SIG-M5 (cell line): Measurements from ENCODE around the gene CAMK2D.

Source experiments
- DNase-seq: peaks from one replicate; lab custom pipeline; 2025; lab: John Stamatoyannopoulos, UW

Gene CAMK2D

DNA sequence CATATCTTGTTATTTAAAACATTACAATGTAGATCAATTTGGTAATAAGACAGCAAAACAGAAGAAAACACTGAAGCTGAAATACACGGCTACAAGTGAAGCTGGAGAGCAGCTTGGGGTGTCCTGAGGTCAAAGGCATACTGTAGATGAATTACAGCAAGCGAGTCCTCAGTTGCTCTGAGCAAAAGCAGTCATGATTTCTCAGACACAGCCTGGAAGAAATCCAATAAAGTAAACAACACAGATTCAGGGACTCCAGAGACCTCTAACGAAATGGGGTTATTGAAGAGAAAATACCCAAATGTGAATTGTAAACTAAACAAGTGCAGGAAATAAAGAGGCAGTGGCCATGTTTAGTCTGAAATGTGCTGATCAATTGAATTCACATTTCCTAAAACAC, 324.4 kb downstream of the CAMK2D start:
- no peak for DNase-seq

- no peak for DNase-seq
Observed at GRCh38 chr4:113436360-113436759, 325.2 kb downstream of the CAMK2D start.

GRCh38 chr4:113435893-113436292, 325.6 kb downstream of the CAMK2D start:
- DNase-seq: no peak

DNA sequence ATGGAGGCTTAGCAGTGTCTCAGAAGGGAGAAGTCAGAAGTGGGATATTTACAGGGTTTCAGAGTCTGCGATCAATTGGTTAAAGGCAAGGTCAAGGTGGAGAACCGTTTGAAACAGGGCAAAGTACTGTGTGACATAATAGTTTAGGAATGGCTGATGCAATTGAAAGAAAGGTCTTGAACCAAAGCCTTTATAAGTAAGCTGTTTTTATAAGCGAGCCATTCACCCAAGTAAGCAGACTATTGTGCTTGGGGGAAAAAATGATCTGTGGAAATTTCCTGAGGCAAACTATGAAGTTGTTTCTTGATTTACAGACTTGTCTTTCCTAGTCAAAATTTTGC, 327.3 kb downstream of the CAMK2D start:
- DNase-seq: no peak

GRCh38 chr4:113433536-113434246, 327.8 kb downstream of the CAMK2D start:
- no peak for DNase-seq

GRCh38 chr4:113433116-113433515, 328.4 kb downstream of the CAMK2D start:
- no peak for DNase-seq

DNA sequence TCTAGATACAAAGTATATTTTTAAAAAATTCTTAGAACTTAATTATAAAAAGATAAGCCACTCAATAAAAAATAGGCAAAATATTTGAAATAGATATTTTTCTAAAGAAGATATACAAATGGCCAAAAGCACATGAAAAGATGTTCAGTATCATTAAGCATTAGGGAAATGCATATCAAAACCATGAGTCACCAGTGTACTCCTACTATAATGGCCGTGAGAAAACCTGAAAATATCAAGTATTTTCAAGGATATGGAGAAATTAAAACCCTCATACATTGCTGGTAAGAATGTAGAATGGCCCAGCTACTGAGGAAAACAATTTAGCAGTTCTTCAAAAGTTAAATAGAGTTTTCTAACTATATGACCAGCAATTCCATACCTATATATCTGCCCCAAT, 337.9 kb downstream of the CAMK2D start:
- DNase-seq: no peak

GRCh38 chr4:113420938-113421337, 340.6 kb downstream of the CAMK2D start:
- DNase-seq: no peak

DNA sequence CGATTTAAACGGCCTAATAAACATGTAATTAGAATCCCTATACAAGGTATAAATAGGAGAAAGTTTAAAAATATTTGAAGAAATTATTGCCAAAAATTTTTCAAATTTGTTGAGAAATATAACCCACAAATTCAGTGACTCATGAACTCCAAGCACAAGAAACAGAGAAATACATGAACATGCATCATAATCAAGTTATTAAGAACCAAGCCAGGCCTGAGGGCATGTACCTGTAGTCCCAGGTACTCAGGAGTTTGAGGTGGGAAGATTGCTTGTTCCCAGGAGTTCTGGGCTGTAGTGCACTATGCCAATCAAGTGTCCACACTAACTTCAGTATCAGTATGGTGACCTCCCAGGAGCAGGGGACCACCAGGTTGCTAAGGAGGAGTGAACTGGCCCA, 341.9 kb downstream of the CAMK2D start:
- no peak for DNase-seq

DNA sequence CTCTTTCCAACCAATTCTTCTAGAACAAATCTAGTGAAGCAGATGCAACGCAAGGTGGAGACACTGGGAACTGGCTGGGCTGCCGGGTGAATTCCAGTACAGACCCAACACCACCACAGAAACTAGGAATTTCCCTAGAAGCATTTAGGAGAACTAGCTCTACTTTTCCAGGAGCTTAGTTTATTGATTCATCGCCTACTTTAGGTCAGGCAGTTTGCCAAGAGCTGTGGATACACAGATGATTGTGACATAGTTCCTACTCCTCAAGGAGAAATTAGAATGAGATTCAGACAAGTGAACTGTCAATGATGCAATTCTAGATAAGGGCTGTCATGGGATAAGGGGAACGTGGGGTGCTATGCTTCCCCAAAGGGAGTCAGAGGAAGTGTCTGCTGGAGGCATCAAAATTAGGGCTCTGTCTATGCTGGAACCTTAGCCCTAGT, 350.0 kb downstream of the CAMK2D start:
- no peak for DNase-seq

GRCh38 chr4:113410686-113411085, 350.9 kb downstream of the CAMK2D start:
- no peak for DNase-seq

GRCh38 chr4:113409181-113409580, 352.4 kb downstream of the CAMK2D start:
- no peak for DNase-seq

DNA sequence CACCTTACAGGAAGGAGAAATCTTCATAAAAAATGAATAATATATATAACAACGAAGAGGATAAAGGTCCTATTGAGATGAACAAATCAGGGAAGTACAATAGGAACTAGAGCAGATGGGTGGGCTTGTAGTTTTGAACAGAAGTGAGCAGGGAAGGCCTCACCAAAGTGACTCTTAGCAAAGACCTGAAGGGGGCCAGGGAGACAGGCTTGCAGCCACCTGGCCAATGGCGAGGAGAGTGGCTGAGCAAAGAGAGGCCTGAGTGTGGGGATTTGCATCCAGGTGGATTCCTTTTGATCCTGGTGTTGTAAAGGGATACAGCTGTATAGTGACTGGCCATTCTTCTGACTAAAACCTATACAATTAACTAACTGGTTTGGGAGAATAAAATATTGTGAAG, 354.1 kb downstream of the CAMK2D start:
- DNase-seq: no peak

DNA sequence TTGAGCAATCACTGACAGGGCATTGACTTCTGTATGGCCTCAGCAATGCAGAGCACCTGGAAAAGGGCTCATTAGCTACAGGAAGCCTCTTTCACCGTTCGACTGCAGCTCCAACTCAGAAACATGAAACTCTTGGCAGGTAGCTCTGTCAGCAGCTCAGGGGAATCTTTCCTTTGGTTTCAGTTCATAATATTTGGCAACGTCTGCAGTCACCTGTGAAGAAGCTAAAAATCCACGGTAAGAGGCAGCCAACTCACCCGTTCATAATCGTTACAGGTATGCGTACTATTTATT, 354.9 kb downstream of the CAMK2D start:
- no peak for DNase-seq

GRCh38 chr4:113405874-113406722, 355.4 kb downstream of the CAMK2D start:
- DNase-seq: no peak

DNA sequence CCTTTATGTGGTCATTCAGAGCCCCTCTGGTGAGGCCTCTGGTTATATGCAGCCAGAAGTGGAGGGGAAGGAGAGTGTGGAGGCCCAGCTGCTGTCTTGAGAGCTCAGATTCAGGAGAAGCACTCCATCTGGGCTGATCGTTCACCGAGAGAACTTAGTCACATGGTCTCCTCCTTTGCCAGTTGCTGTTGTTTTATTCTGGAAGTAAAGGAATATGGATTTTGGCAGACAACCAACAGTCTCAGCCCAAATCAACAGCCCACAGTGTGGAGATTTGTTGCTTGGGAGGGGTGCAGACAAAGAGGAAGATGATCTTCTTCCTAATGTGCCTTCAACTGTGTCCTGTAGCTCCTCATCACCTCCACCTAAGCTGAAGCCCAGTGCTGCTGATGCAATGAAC, 356.7 kb downstream of the CAMK2D start:
- DNase-seq: no peak

DNA sequence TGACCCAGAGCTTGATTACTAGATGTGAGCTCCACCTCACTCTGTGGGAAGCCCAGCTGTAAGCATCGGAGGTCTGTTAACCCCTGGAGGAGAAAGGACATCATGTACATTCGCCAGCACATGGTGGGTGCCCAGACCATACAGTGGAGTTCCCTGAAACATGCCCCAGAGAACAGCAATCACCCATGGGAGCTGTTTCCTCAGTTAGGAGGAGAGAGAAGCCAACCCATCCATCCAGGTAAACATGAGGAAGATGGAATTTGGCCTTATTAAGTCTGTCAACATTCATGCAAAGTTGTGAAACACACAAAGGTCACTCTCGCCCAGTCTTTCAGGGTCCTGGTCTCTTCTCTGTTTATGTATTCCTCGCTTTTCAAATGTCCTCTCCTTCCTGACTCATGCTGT, 357.4 kb downstream of the CAMK2D start:
- no peak for DNase-seq
